GM21526 (cell line): Measurements from ENCODE around the gene CHAT.
A peak's percentile ranks its signal among the peaks of the same experiment; 100 is the strongest.

Experiments
- ATAC-seq: cut with Tn5 transposase; IDR thresholded peaks from one replicate; pipeline ENCODE4 v1.9.1; 2021; ENCODE audit warnings: moderate library complexity; ENCODE audit not compliant: unreplicated experiment, low FRiP score

Gene CHAT

GRCh38 chr10:49596836-49597235, 17.0 kb upstream of the CHAT start:
- no peak for ATAC-seq

- no peak for ATAC-seq
Measured at GRCh38 chr10:49597426-49598163, 16.2 kb upstream of the CHAT start.

- no peak for ATAC-seq
Measured at GRCh38 chr10:49598164-49598856, 15.5 kb upstream of the CHAT start.

- ATAC-seq = no peak
Measured at GRCh38 chr10:49598986-49599385, 14.9 kb upstream of the CHAT start.

GRCh38 chr10:49599546-49599945, 14.3 kb upstream of the CHAT start:
- no peak for ATAC-seq

GRCh38 chr10:49600046-49600445, 13.8 kb upstream of the CHAT start:
- no peak for ATAC-seq

- no peak for ATAC-seq
Measured at GRCh38 chr10:49600781-49601400, 12.9 kb upstream of the CHAT start.

GRCh38 chr10:49601857-49602256, 12.0 kb upstream of the CHAT start:
- no peak for ATAC-seq

- no peak for ATAC-seq
Measured at GRCh38 chr10:49602380-49603023, 11.3 kb upstream of the CHAT start.

- ATAC-seq = no peak
Measured at GRCh38 chr10:49605216-49605938, 8.5 kb upstream of the CHAT start.

- ATAC-seq = no peak
Measured at GRCh38 chr10:49605939-49606509, 7.8 kb upstream of the CHAT start.

GRCh38 chr10:49606981-49607535, 6.8 kb upstream of the CHAT start:
- ATAC-seq = peak; percentile 84

- no peak for ATAC-seq
Measured at GRCh38 chr10:49608166-49609005, 5.5 kb upstream of the CHAT start.

- ATAC-seq = no peak
Measured at GRCh38 chr10:49609006-49609282, 4.9 kb upstream of the CHAT start.

- ATAC-seq = no peak
Measured at GRCh38 chr10:49609283-49610113, 4.3 kb upstream of the CHAT start.

GRCh38 chr10:49610114-49610457, 3.8 kb upstream of the CHAT start, which contains the start of gene SLC18A3:
Gene SLC18A3 (plus strand): TSS chr10:49610310. CDS start chr10:49610741, 431 bp downstream.
- ATAC-seq = no peak

- ATAC-seq = no peak
Measured at GRCh38 chr10:49610458-49611165, 3.2 kb upstream of the CHAT start.
